Activated CD8-positive, alpha-beta memory T cell treated with anti-CD3 and anti-CD28 coated beads, Interleukin-2, amount 10 ng/mL, durations not matched to agents 7 days and 5 days (primary cell): ENCODE measurements around the gene PTH1R. TPM values are rescaled to one million over a fixed set of nuclear protein-coding genes. Genes with fewer than 3 reads are reported as not detected.

Experiments
- ATAC-seq: fragments of 150-1000 bp; cut with Tn5 transposase; one replicate; pipeline ENCODE4 v1.10.0; 2021; ENCODE audit warnings: moderate library complexity
- CTCF ChIA-PET: fragments of 350-600 bp; sonication (Branson Sonifier 250); formaldehyde crosslinking; loops from one replicate; lab custom pipeline; 2021; ENCODE audit warnings: antibody characterized with exemption; lab: Charles Lee
- DNase-seq: peaks from one replicate; pipeline ENCODE4 v3.0.0-alpha.2; 2020
- H3K27ac Mint-ChIP-seq: one replicate; pipeline ENCODE4 v1.8.0; 2021; ENCODE audit warnings: mild to moderate bottlenecking, mixed read lengths
- H3K27me3 Mint-ChIP-seq: one replicate; pipeline ENCODE4 v1.8.0; 2021; ENCODE audit warnings: mixed read lengths
- H3K36me3 Mint-ChIP-seq: one replicate; pipeline ENCODE4 v1.8.0; 2021; ENCODE audit warnings: mild to moderate bottlenecking, mixed read lengths
- H3K4me1 Mint-ChIP-seq: one replicate; pipeline ENCODE4 v1.8.0; 2021; ENCODE audit warnings: mixed read lengths
- H3K4me3 Mint-ChIP-seq: one replicate; pipeline ENCODE4 v1.8.0; 2021; ENCODE audit warnings: mild to moderate bottlenecking, moderate library complexity, mixed read lengths
- H3K9me3 Mint-ChIP-seq: one replicate; pipeline ENCODE4 v1.8.0; 2022; ENCODE audit warnings: low read depth, mixed read lengths
- total RNA-seq, 2 experiments: library from RNA; stranded (reverse); gene quantifications; one replicate each; pipeline ENCODE4 v1.2.3, GENCODE V29; 2021

PTH1R gene
- total RNA-seq, 2 experiments from 2014 or later, result not detected

DNA sequence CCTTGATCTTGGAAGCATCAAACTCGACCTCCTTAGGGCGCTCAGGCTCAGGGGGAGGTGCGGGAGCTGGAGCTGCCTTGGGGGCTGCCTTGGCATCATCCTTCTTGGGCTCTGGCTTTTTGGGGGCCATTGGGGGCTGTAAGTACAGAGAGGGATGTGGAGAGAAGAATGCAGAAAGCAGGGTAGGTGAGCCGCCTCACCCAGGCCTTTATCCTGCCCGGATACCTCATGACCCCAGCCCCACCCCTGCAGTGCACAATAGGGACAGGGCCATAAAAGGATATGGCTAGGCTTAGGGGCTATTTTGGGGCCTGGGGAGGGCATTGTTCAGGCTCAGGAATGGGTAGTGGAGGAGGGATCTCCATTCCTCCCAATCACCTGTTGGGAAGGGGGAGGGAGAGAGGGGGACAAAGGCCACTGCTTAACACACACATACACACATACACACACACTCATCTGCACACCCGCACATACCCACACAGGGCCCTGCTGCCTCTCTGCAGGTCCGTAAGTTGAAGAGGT lies 14.2 kb upstream of the PTH1R start, which contains the start of gene MYL3:
Gene MYL3, minus strand, starts transcription at position 184 of the 522 bp plus-strand sequence. Its CDS starts 54 bp downstream, at position 130.
- Mint-ChIP-seq H3K4me3 (no peak within 1 kb of the TSS), H3K27ac (no peak within 1 kb of the TSS), H3K9me3 (no peaks in the 10 kb centered on the region), H3K36me3 (no peaks in the 10 kb centered on the region), H3K4me1 (no peaks in the 10 kb centered on the region), H3K27me3 (no peaks in the 10 kb centered on the region)
- no peak for ATAC-seq
- DNase-seq, result no peak
- CTCF ChIA-PET, result interaction anchor here (1.3 kb wide), 1 partner anchor 46 kb away, joined by 5 read pairs; no protein-coding TSS in a partner anchor

DNA sequence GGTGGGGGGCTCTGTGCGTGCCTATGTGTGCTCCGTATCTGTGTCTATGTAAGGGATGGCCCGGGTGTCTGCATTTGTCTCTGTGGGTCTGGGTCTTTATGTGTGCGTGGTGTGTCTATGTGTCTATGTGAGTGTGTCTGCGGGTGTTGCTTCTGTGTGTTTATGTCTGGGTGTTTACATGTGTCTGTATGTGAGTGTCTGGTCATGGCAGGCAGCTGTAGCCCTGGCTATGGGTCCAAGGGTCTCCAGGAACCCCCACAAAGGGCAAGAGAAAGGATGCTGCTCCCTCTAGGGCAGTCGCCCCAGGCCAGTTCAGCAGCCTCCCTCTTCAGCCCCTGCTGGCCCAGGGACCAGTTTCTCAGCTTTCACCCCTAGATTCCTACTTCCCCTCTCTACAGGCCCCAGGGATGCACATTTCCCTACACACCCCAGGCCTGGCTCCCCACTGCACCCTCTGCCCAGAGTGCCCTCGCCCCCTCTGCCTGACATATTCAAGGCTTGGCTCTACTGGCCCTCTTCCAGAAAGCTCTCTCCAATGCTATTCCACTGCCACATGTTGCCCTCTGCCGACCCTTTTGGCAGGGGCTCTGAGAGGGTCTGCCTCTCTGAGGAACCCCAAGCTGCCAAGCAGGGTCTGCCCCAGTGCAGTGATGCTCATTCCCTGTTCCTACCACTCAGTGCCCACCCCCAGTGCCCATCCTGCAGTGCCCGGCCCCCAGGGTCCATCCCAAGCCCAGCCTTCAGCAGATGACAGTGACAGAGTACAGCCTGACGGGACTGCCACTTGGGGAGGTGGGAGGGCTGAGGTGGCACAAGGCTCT lies 13.2 kb upstream of the PTH1R start:
- no peak for DNase-seq
- no peak overlapping the region for H3K27ac Mint-ChIP-seq
- no peak overlapping the region for H3K4me3 Mint-ChIP-seq
- H3K27me3 Mint-ChIP-seq, result no peaks in the 10 kb centered on the region
- H3K9me3 Mint-ChIP-seq, result no peaks in the 10 kb centered on the region
- CTCF ChIA-PET, result no interaction called here
- H3K4me1 Mint-ChIP-seq, result no peaks in the 10 kb centered on the region
- ATAC-seq, result no peak
- H3K36me3 Mint-ChIP-seq, result no peaks in the 10 kb centered on the region

DNA sequence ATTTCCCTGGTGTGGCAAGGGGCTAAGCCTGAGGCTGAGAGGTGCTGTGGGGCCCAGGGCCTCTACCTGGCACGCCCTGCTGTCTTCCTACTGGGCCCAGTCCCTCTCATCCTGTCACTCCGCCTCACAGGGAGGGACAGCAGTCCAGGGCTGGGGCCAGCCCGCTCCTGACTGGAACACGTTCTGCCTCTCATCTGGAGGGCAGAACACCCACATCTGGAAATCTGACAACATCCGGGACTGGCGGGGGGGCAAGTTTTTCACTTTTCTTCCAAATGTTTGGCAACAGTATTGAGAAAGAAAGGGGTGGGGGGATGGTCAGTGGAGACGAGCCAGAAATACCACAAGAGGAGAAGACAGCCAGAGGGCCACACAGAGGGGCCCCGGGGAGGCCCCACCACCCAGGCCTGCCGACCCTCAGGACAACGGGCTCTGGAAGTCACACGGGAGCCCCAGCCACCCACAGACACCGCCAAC lies 12.5 kb upstream of the PTH1R start:
- H3K36me3 Mint-ChIP-seq, result no peaks in the 10 kb centered on the region
- no peak overlapping the region for H3K27ac Mint-ChIP-seq
- no peaks in the 10 kb centered on the region for H3K4me1 Mint-ChIP-seq
- H3K4me3 Mint-ChIP-seq, result no peak overlapping the region
- CTCF ChIA-PET, result interaction anchor here (1.2 kb wide), 1 partner anchor 459 kb away, joined by 4 read pairs; no protein-coding TSS in a partner anchor
- DNase-seq (no peak), ATAC-seq (no peak)
- H3K27me3 Mint-ChIP-seq, result no peaks in the 10 kb centered on the region
- no peaks in the 10 kb centered on the region for H3K9me3 Mint-ChIP-seq

DNA sequence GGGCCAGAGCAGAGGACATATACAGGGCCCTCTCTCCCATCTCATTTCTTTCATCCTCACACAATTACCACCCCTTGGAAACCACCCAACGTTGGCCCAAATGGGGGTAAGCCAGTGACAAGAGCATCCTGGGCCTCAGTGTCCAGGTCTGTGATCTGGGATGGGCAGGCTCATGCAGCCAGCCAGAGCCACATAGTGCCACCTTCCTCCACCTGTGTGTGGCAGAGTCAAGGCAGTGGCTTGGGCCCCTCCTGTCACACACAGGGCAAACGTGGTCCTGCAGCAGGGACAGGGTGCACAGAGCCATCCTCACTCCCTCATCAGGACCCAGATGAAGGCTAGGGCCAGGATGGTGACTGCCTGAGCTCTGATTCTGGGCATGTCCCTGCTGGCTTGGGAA lies 12.0 kb upstream of the PTH1R start:
- DNase-seq, result no peak
- Mint-ChIP-seq H3K27ac (no peak overlapping the region), H3K27me3 (no peaks in the 10 kb centered on the region), H3K36me3 (no peaks in the 10 kb centered on the region), H3K4me1 (no peaks in the 10 kb centered on the region), H3K9me3 (no peaks in the 10 kb centered on the region), H3K4me3 (no peak overlapping the region)
- CTCF ChIA-PET, result interaction anchor here (0.5 to 2.7 kb wide), 6 partner anchors 26 to 458 kb away, joined by 3 to 20 read pairs (median 5); no protein-coding TSS in a partner anchor
- no peak for ATAC-seq

DNA sequence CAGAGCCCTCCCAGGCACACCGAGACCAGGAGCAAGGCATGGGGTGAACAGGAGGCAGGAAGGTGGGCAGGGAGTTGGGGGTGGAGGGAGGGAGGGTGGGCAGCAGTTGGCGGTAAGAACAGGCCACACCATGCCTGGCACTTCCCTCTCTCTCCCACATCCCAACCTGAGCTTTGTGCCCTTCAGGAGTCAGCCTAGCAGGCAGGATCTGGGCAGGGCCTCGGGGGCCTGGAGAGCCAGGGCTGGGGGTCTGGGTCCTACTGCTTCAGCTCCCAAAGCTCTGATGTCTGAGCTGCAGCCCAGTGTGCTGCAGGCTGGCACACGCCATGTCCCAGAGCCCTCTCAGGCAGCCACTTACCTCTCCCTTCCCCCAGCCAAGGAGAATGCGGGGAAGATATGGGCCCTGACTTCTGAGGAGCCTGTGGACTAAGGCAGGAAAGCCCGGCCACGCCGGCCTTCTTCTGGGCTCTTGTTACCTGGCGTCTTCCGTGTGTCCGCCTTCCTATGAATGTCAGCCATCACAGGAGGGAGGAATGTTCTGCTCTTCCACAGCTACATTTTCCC lies 11.4 kb upstream of the PTH1R start:
- no peaks in the 10 kb centered on the region for H3K36me3 Mint-ChIP-seq
- DNase-seq (no peak), ATAC-seq (no peak)
- H3K9me3 Mint-ChIP-seq, result no peaks in the 10 kb centered on the region
- no peaks in the 10 kb centered on the region for H3K4me1 Mint-ChIP-seq
- H3K27me3 Mint-ChIP-seq, result peaks cover 5% of the 10 kb centered on the region
- no peak overlapping the region for H3K27ac Mint-ChIP-seq
- no peak overlapping the region for H3K4me3 Mint-ChIP-seq
- CTCF ChIA-PET, result interaction anchor here (0.5 to 2.7 kb wide), 12 partner anchors 11 to 458 kb away, joined by 3 to 20 read pairs (median 5); partner anchors contain the start of gene PTH1R

DNA sequence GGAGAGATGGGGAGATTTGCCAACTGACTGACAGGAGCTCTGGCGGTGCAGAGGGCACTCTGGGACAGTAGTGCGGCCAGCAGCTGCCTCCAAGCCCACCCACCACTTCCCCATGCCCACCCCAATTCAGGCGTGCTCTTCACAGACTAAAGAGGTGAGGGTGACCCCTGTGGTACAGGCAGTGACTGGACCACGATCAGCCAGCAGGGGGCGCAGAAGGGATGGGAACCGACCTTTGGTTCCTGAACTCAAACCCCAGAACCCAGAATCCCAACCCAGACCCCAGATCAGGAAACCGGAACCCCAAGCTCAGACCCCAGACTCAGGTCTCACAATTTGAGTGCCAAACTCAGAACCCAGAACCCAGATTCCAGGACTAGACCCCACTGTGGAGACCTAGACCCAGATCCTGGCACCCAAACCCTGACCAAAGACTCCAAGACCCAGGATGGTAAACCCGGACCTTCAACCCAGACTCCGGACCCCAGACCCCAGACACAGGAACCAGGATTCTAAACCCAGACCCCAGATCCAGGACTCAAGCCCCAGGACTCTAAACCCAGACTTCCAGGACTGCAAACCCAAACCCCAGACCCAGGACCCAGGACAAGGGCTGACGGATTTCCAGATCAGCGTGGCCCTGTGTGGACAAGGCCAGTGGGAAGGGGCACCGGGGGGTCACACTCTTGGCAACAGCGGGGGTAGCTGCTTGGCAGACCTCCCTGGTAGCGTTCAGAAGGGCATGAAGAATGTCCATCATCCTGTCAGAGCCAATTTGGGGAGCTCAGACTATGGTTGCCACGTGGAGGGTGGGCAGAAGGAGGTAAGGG lies 10.6 kb upstream of the PTH1R start:
- DNase-seq (peak; percentile 81), ATAC-seq (peak; percentile 72)
- CTCF ChIA-PET, result interaction anchor here (0.6 to 2.7 kb wide), 16 partner anchors 11 to 478 kb away, joined by 3 to 20 read pairs (median 4); partner anchors contain the start of gene PTH1R
- no peaks in the 10 kb centered on the region for H3K36me3 Mint-ChIP-seq
- H3K4me3 Mint-ChIP-seq, result no peak overlapping the region
- no peaks in the 10 kb centered on the region for H3K4me1 Mint-ChIP-seq
- no peak overlapping the region for H3K27ac Mint-ChIP-seq
- peaks cover 7% of the 10 kb centered on the region for H3K27me3 Mint-ChIP-seq
- no peaks in the 10 kb centered on the region for H3K9me3 Mint-ChIP-seq

DNA sequence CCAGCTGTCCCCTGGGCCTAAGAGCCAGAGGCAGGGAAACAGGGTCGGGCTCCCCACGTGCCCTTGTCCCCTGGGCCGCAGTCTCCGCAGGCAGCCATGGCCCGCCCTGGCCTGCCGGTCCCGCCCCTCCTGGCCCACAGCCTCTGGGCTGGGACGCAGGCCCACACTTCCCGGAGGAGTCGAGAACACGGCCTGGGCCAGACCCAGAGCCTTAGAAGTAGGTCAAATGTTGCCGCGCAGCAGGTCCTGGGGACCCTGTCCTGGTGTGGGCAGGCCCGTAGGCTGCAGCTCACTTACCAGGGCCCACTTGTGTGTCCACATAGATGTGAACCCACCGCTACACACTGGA lies 10.0 kb upstream of the PTH1R start:
- H3K36me3 Mint-ChIP-seq, result no peaks in the 10 kb centered on the region
- peaks cover 7% of the 10 kb centered on the region for H3K27me3 Mint-ChIP-seq
- H3K27ac Mint-ChIP-seq, result no peak overlapping the region
- CTCF ChIA-PET, result interaction anchor here (0.7 to 2.7 kb wide), 11 partner anchors 10 to 160 kb away, joined by 3 to 20 read pairs (median 4); partner anchors contain the start of gene PTH1R
- no peak overlapping the region for H3K4me3 Mint-ChIP-seq
- H3K9me3 Mint-ChIP-seq, result no peaks in the 10 kb centered on the region
- no peaks in the 10 kb centered on the region for H3K4me1 Mint-ChIP-seq
- no peak for ATAC-seq
- DNase-seq, result no peak

DNA sequence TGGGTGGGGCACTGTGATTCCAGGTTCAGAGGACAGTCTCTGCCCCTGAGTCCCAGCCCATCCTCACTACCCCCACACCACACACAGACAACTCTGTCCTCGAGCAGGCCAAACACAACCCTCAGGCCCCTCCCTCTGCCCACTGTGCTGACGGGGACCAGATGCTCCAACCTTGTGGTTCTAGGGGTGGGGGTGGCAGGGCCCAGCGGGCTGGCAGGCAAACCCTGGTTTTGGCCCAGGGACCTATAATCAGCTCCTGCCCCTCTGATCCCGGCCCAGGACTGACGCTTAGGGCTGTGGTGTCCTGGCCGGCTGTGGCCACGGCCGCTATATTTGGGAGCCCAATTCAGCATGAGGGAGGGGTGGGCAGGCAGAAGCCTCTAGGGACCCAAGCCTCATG lies 9.2 kb upstream of the PTH1R start:
- Mint-ChIP-seq H3K4me1 (no peaks in the 10 kb centered on the region), H3K9me3 (no peaks in the 10 kb centered on the region), H3K27ac (no peak overlapping the region), H3K4me3 (no peak overlapping the region), H3K27me3 (peaks cover 13% of the 10 kb centered on the region), H3K36me3 (no peaks in the 10 kb centered on the region)
- no peak for ATAC-seq
- no peak for DNase-seq
- CTCF ChIA-PET, result interaction anchor here (1.3 to 2.7 kb wide), 2 partner anchors 27 to 41 kb away, joined by 3 to 20 read pairs; no protein-coding TSS in a partner anchor

DNA sequence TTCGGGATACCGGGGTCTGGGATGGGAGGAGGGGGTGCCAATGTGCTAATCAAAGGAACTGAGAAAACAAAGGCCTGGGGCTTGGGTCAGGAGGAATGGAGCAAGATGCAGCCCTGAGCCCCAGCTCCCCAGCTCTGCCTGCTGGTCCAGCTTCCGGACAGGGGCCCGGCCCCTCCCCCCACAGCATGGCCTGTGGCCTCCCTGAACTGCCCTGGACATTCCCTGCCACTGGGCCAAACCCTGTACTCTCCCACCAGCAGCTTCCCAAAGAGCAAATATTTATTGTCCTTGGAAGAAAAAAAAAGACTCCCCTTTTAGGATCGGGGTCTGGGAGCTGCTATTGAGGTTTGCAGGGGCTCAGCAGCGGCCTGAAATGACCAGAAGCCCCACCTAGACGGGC lies 8.6 kb upstream of the PTH1R start:
- DNase-seq (no peak), ATAC-seq (no peak)
- no peaks in the 10 kb centered on the region for H3K4me1 Mint-ChIP-seq
- H3K36me3 Mint-ChIP-seq, result no peaks in the 10 kb centered on the region
- CTCF ChIA-PET, result interaction anchor here (1.3 kb wide), 1 partner anchor 26 kb away, joined by 3 read pairs; no protein-coding TSS in a partner anchor
- no peaks in the 10 kb centered on the region for H3K9me3 Mint-ChIP-seq
- no peak overlapping the region for H3K4me3 Mint-ChIP-seq
- no peak overlapping the region for H3K27ac Mint-ChIP-seq
- peaks cover 13% of the 10 kb centered on the region for H3K27me3 Mint-ChIP-seq

DNA sequence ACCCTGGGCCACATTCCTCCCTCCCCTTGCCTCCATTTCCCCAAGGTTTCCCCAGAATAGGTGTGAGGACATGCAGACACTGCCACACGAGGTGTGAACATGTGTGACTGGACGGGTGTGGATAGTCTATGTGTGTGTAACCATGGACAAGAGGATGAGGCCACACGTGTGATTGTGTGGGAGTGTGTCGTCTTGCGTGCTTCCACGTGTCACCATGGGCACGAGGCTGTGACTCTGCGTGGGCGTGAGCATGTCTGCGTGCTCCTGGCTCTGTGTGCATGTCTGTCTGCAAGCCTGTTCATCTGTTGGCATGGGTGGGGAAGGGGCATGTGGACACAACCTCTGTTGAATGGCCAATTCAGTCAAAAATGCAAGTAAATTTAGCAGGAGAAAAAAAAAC lies 8.1 kb upstream of the PTH1R start:
- ATAC-seq, result no peak
- H3K36me3 Mint-ChIP-seq, result no peaks in the 10 kb centered on the region
- no peaks in the 10 kb centered on the region for H3K9me3 Mint-ChIP-seq
- no peak overlapping the region for H3K4me3 Mint-ChIP-seq
- H3K27me3 Mint-ChIP-seq, result peaks cover 18% of the 10 kb centered on the region
- CTCF ChIA-PET, result interaction anchor here (1.3 to 1.9 kb wide), 2 partner anchors 26 to 40 kb away, joined by 3 to 5 read pairs; no protein-coding TSS in a partner anchor
- DNase-seq, result no peak
- H3K4me1 Mint-ChIP-seq, result no peaks in the 10 kb centered on the region
- H3K27ac Mint-ChIP-seq, result no peak overlapping the region

DNA sequence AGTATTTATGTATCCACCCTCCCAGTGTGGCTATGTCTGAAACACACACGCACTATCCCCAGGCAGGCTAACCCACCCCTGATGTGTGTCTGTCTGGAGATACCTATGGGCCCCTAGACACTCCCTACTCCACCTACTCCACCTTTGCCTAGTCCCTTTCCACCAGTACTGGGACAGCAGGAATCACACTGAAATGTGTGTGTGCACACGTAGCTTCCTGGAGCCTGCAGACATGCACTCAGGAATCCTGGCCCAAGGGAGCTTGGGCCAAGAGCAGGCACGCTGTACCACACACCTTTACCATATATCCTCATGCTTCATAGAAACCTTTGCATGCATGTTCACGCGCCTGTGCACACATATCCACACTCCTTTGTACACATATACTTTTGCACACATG lies 6.9 kb upstream of the PTH1R start:
- Mint-ChIP-seq H3K4me3 (no peak overlapping the region), H3K9me3 (no peaks in the 10 kb centered on the region), H3K27me3 (peaks cover 22% of the 10 kb centered on the region), H3K36me3 (no peaks in the 10 kb centered on the region), H3K27ac (no peak overlapping the region), H3K4me1 (no peaks in the 10 kb centered on the region)
- ATAC-seq (no peak), DNase-seq (no peak)
- CTCF ChIA-PET, result interaction anchor here (1.3 to 1.9 kb wide), 3 partner anchors 11 to 39 kb away, joined by 4 to 5 read pairs (median 5); no protein-coding TSS in a partner anchor

DNA sequence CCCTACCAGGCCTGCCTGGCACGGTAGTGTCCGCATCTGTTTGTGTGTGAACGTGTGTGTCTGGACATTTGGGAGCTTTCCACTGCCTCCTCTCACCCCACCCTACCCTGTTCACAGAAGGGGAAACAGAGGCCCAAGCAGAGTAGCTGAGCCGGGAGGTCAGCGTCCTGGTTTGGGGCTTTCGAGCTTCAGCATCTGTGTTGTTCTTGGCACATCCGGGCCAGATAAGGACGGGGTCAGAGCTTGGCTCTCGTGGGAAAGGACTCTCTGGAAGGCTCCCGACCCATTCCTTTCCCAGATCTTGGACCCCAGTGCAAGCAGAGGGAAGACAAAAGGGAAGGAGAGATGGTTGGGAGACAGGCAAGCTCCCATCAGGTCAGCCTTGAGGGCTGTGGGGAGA lies 6.3 kb upstream of the PTH1R start:
- Mint-ChIP-seq H3K4me1 (no peaks in the 10 kb centered on the region), H3K27me3 (peaks cover 22% of the 10 kb centered on the region), H3K9me3 (no peaks in the 10 kb centered on the region), H3K4me3 (no peak overlapping the region), H3K27ac (no peak overlapping the region), H3K36me3 (no peaks in the 10 kb centered on the region)
- DNase-seq (no peak), ATAC-seq (no peak)
- CTCF ChIA-PET, result interaction anchor here (1.3 to 1.9 kb wide), 3 partner anchors 12 to 38 kb away, joined by 4 to 5 read pairs (median 5); no protein-coding TSS in a partner anchor
